Activated T-cell treated with anti-CD3 and anti-CD28 coated beads for 4 hours (primary cell): ENCODE measurements around the gene HDAC7.

Experiments
- DNase-seq: peaks from one replicate; pipeline ENCODE4 v3.0.0-alpha.2; 2020

HDAC7 gene

DNA sequence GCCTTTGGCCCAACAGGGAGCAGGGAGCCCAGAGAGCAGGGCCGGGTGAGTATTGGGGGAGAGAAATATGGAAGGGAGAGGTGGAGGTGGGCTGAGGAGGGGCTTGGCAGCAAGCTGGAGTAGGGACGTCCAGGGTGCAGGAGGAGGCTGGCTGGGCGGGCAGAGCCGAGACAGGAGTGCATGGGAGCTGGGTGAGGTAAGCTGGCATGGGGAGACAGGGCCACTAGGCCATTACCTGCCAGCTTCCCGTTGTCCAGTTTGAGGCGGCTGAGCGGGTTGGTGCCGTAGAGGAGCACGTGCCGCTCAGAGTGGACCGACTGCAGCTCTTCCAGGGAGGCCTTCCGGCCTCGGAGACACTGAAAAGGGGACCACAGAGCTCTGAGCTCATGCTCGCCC lies 28.4 kb downstream of the HDAC7 start:
- DNase-seq, result no peak

DNA sequence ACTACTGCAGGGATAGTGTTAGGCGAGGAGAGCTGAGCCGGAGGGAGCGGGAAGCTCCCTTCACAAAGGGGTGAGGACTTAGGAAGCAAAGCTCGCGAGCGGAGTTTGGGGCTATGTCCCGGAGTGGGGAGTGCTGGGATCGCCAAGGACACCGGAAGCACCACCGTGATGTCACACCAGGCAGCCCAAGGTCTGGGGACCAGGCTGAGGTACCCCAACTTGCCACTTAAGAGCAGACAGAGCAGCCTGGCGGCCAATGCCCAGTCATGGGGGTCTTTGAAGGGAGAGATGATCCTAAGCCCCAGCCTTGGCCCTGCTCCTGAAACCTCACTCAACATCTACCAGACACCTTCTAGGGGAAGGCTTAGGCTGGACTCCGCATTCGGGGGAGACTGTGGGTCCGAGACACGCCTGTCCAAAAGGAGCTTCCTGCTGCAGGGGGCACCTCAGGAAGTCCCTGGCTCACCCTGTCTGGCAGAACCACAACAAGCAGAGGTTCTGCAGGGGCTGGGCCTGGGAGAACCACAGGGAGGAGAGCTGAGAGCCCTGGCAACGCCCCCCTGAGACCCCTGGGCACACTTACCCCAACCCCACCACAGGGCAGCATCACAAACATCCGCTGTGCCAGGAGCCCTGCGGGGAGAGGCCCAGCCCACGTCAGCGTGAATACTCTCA lies 28.9 kb downstream of the HDAC7 start:
- DNase-seq, result no peak

DNA sequence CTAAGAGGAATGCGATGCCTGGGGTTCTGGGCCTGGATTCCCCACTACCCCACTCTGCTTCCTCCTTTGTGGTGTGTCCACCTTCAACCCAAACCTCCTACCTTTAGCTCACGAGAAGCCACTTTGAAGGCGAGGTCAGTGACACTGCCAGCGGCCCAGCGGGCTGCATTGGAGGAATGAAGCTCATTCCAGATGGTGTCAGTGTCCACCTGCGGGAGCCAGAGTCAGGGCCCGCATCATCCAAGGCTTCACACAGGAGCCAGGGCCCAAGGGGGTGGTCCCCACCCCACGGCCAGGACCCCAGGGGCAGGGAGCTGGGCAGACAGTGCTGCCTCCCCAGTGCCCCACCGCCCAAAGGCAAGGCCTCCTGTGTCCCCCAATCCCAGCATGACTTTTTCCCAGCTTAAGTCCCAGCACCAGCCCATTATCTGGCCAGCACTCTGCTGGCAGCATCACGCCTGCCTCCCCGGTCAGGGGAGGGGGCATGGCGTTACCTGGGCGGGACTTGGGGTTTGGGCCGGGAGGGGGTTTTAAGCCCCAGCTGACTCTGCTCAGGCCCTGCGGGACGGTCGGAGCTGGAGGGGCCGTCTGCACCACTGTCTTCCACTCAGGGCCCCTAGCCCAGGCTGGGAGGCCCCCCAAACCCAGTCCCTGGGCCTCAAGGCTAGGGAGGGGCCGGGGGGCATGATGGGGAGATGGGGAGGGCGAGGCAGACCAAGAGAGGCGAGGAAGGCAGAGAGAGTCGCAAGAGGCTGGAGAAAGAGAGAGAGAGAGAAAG lies 29.8 kb downstream of the HDAC7 start:
- no peak for DNase-seq

DNA sequence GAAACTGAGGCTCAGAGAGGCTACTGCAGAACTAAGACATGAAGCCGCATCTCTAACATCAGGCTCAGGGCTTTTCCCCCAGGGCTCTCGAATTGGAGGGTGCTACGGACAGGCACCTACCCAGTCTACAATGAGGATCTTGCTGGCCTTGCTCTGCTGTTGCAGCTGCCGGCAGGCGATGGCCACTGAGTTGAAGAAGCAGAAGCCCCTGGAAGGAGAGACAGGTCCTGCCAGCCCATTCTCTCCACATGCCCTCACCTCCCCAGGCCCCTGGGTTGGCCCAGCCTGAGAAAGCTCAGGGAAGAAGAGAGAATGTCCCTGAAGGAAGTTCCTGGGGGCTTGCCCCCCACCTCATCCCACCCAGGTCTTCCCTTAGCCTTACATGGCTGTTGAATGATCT lies 30.6 kb downstream of the HDAC7 start:
- no peak for DNase-seq

DNA sequence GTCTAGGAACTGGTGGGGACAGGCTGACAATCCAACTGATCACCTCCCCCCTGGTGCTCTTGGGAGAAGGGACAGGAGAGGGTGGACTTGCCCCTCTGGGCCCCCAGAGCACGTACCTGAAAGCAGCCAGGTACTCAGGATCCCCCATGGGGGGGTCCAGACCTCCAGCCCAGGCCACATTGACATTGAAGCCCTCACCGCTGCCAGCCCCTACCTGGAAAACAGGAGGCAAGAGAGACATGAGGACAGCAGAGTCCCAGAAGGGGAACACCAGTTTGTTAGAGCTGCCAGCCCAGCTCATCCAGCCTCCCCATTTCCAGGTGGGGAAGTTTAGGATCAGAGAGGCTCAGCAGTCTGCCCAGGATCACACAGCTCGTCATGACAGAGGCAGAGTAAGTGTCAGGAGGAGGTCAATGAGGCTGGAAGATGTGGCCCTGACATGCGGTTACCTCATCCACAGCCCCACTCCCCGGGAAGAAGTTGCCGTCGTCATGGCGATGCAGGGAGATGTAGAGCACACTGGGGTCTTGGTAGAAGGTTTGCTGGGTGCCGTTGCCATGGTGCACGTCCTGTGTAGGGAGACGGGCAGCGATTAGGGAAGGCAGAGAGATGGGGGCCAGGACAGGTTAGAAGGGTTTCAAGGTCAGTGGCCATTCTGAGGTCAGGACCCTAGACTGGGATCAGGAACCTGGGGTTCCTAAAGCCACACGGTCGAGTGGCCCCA lies 31.9 kb downstream of the HDAC7 start:
- DNase-seq, result no peak

DNA sequence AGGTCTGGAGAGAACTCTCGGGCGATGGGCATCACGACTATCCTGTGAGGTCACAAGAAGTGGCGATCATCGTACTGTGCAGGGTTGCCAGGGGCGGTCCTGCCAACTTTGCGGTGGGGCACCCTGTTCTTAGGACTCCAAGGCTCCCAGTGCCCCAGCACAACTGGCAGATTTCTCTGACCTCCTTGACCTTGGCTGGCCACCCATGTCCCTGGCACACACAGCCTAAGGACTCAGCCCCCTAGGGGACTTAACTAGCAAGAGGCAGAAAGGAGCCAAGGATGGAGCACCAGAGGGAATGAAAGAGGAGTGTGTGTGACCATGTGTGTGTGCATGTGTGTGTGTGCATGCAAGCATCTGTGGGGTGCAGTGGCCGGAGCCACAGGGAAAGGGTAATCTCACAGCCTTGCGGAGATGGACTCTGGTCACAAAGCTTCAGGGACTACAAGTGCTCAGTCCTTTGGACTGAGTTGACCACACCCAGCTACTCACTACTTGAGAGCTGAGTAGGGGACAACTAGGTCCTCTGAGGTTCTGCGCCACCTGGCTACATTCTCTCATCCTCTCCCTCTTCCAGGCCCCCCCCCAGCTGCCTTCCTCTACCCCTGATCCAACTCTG lies 32.9 kb downstream of the HDAC7 start:
- no peak for DNase-seq

DNA sequence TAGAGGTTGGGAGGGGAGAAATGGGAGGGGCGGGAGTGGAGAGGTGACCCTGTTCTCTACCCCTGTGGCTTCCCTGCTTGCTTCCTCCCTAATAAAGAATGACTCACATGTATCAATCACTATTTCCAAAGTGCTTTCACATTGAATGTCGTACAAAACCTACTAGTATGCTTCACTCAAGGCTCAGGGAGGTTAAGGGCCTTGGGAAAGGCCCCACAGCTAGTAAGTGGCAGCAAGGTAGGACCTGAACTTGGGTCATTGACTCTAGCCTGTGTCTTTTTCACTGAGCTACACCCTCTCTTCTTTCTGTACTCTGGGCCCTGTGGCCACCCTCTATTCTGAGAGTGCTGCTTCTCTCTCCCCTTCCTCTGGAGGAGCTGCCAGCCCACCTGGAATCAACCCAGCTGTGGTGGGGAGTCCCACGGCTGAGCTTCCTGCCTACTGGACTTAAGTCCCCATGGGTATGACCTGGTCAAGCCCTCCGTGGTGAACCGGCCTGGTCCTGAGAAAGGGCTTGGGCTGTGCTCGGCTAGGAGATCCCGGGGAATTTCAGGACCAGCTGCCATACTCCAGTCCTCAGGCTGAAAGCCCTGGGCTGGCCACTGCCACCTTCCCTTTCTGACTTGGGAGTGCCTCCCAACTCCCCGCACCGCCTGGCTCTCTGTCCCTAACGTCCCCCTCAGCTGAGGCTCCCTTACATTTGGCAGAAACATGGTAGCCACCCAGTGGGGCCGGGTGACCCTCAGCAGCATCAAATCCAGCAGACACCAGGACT lies 33.6 kb downstream of the HDAC7 start:
- DNase-seq, result no peak

DNA sequence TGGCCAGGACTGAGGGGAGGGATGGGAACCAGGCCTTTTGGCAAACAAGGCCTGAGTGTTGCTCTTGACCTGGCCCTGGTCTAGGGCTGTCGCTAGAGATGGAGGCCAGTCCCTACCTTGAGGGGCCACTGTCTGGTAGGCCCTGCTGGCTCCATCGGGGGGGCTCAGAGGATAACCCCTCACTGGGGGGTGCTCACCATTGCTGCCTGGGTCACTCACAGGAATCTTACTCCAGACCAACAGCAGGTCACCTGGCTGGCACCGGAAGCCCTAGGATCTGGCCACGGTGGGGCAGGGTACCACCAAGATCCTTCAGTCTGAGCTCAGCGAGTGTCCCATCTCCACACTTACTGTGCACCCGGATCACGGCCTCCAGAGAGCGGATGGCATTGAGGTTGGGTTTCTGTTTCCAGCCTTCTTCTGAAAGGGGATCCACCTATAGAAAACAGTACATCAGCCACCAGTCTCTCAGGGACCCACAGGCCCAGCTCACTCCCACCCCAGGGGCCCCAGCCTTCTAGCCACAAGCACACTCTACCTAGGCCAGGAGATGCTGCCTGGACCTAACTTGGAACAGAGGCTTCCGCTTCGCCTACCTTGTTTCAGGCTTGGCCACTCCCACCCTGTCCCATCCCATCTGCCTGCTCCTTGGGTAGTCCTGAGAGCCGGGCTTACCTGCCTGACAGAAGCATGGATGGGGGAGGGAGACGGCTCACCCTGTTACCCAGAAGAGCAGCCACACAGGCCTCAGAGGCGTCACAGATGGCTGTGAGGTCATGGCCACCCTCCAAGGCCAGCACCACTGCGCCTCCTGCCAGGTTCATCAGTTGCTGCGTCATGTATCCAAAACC lies 34.4 kb downstream of the HDAC7 start:
- DNase-seq, result no peak

DNA sequence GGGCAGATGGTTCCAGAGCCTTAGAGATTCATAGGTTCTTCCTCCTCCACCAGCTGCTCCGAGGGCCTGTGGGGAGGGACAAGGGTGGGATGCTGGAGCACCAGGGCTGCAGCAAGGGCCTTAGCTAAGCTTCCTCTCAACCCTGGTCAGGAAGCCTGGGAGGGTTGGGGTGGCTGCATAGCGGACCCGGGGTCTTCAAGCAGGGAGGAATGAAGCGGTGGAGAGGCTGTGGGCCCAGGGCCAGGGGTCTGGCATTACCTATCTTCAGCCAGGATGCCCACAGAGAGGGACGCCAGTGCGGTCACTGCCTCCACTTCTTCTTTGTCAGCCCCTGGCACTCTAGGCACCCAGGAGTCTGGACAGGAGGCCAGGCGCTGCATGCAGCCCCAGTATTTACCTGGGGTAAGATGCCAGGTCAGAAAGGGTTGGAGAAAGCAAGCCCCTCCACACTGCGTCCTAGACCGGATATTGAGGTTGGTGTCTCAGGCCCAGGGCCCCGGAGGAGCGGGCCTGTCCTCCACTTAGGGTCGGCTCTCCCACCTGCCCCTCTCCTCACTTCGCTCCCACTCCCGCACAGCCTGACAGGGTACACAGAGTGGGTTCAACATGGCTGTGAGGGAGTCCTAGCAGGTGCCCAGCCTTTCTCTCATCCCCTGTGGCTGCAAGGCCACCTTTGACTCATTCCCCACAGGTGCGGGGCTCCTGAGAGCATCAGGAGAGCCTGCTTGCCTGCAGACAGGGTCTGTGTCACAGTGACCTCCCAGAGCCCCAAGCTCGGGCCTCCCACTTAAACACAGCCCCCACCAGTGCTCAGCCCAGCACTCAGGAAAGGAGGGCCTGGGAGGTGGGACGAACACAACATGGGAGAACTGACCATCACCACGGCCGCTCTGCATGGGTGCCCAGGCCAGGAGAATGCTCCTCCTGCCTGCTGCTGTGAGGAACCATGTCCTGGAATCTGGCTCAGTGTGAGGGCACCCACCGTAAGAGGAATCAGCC lies 35.6 kb downstream of the HDAC7 start:
- DNase-seq, result no peak

DNA sequence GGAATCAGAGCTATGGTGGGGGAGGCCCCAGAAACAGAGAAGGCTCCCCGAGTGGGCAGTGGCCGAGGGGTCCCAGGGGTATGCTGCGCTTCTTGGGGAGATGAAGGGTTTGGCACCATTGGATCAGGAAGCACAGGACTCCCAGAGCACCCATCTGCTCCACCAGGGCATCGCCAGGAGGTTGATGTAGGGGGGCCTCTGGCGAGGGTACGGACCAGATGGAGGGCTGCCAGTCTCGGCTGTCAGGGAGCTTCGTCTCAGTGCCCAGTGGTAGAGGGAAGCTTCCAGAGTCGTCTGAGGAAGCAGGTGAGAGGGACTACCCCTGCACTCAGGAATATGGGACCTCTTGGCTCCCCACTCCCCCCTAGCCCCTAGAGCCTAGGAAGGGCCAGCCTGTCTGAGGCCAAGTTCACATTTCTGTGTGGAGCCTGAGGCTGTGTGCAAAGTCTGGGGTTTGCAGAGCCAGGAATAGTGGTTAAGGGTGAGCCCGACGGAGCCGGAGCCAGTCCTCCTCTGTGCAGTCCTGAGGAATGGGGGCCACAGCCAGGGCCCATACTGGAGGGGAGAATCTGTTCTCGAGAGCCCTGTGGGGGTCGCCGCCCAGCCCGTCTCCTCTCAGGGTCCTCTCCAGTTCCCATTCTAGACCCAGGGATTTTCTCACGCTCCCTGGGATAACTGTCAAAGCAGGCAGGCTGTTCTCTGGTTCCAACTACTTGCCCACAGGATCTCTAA lies 36.5 kb downstream of the HDAC7 start:
- DNase-seq, result no peak

DNA sequence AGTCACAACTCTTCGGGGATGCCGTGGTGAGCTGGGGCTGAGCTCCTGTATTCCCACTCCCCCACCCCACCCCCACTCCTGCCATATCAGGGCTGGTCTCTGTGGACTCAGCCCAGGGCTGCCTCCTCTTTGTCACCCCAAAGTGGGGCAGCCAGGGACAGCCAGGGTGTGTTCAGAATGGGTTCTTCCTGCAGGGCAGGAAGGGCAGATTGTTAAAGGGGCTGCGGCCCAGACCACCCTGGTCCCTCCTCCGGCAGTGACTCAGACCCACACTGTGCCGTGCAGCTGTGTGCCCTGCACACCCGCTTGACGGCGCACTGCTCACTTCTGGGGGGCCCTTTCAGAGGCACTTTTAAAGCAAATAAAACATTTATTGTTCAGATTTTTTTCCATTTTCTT lies 37.3 kb downstream of the HDAC7 start:
- no peak for DNase-seq

DNA sequence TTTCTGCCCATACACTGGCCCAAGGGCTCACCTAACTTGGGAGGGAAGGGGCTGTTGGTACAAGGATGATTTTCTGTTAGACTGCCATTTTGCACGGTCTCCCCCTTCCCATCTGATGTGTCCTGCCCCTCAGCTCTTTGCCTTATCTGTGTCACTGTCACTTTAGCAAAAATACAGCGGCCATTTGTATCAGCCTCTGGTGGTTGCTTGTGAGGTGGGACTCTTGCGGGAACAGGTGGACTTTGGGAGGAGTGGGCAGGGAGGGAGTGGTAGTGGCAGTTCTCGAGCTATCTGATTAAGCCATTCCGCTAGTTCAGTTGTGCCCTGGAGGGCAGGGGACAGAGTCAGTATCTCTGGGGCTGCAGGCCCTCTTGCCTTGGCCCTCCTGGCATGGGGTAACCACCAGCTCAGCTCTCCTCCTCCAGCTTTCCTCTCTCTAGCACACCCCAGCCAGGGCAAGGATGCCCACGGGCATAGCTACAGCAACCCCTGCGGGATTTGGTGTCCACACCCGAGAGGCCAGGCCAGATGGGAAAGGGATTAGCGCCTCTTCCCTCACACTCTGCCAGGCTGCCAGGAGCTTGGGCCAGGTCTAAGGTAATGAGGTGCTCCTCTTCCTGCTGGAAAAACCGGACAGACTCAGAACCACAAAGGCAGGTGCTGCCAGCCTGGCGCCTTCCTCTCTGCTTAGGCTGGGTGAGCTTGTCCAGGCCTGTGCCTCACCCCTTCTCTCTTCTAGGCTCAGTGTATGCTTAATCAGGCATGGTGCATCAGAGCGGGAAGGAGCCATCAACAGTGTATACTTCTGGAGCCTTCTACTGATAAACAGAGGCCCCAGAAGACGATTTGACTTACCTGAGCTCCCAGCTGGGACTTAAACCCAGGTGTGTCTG lies 38.0 kb downstream of the HDAC7 start:
- DNase-seq, result no peak

DNA sequence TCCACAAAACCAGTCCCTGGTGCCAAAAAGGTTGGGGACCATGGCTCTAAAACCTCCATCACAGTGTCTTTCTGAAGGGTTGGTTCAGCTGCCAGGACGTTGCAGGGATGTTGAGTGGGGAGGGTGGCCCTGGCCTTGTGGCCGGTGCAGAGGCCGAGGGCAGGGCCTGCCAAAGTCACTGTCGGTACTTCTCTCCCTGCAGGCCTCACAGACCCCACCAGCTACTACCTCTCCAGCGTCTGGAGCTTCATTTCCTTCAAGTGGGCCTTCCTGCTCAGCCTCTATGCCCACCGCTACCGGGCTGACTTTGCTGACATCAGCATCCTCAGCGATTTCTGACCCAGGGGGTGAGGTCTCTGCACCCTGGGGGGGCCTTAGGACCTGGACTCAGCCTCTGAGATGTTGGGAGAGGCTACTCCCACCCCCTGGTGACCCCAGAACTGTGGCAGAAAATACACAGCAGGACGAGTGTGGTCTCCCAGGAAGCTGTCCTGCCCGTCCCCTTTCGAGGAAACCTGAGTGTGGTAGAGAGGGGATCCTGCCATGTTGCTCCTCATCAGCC lies 39.7 kb downstream of the HDAC7 start:
- no peak for DNase-seq

DNA sequence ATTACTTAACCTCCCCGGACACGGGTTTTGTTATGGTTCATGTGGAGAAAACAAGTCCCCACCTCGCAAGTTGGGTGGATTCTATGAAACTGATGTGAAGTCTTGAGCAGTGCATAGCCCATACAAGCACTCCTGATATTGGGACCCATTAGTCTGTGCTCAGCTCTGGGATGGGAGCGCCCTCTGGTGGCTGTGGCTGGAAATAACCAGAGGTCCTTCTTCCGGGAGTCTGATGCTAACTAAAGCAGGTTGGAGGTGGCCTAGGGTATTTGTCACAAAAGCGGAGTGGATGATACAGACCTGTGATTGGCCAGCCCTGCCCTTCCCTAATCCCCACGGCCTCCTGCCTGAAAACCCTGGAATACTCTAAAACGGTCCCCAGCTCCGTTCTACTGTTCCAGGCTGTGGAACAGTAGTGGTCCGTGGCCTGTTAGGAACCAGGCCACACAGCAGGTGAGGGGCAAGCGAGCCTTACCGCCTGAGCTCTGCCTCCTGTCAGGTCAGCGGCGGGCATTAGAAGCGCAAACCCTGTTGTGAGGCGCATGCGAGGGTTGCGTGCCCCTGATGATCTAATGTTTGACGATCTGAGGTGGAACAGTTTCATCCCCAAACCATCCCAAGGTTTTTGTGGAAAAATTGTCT lies 40.3 kb downstream of the HDAC7 start:
- peak; percentile 93 for DNase-seq

DNA sequence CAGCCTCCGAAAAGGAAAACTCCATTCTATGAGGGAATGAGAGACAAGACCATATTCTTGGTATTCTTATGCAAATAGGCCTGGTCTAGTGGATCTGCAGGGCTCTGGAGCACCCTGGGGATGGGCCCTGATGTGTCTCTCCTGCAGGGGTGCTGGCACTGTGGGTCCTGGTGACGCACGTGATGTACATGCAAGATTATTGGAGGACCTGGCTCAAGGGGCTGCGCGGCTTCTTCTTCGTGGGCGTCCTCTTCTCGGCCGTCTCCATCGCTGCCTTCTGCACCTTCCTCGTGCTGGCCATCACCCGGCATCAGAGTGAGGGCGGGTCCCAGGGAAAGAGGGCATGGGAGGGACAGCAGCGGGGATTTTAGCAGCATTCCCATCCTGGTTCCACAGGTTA lies 40.8 kb downstream of the HDAC7 start:
- no peak for DNase-seq

DNA sequence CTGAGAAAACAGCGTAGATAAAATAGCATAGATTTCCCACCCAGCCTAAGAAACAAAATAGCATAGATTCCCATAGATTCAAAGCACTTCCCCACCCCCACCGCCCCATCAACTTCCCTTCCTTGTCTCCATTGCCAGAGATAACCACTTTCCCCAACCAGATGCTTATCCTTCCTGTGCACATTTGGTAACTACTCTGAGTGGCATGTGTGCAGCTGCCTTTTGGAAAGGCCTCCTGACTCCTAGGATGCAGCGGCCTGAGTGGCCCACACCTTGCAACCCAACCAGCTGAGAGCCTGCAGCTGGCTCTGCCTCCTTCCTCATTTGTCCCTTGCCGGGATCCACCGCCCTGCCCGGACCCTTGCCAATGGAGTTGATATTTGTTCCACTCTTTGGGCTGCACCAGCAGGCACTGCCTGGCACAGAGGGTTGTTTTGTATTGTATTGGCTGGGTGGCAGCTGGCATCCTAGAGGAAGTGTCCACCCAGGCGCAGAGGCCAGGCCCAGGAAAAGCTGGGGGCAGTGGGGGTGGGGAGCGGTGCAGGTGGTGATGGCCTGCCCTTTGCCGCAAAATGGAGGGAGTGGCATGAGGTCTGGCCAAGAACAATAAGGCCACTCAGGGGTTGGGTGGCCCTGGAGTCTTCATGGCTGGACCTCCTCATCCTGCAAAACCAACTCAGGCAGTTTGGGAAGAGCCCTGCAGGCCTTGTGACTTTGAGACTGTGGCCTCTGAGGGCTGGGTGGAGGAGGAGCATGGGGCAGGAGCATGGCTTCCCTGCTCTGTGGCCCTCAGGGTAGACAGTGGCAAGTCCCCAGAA lies 41.8 kb downstream of the HDAC7 start:
- no peak for DNase-seq

DNA sequence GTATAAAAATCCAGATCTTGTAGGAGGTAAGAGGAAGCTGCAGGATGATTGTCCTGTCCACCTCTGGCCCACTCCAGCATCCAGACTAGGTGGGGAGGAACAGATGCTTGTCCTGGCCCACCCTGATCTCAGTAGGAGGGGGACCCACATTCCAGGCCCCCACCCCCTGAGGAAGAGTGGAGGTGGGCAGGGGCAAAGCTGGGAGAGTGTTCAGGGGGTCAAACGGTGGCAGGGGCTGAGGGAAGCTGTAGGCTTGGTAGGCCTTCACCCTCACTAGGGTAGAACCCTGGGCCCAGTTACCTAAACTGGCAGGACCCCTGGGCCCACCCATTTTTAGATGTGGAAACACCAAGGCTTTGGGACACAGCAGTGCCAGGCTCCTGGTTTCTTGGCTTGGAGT lies 42.6 kb downstream of the HDAC7 start:
- no peak for DNase-seq
